HEK293 (cell line): ENCODE measurements around the gene BPIFA1.

Experiments used
- TF ChIP-seq, protein P1 (sequence below): fragments of 450-650 bp; formaldehyde crosslinking; IDR thresholded peaks from 2 replicates; pipeline ENCODE4 v1.5.1; 2016; ENCODE audit warnings: missing biosample characterization, missing genetic modification characterization
- TF ChIP-seq, protein P2 (sequence below): fragments of 450-650 bp; formaldehyde crosslinking; IDR thresholded peaks from 2 replicates; pipeline ENCODE4 v1.5.1; 2016; ENCODE audit warnings: missing biosample characterization, missing genetic modification characterization

DNA sequence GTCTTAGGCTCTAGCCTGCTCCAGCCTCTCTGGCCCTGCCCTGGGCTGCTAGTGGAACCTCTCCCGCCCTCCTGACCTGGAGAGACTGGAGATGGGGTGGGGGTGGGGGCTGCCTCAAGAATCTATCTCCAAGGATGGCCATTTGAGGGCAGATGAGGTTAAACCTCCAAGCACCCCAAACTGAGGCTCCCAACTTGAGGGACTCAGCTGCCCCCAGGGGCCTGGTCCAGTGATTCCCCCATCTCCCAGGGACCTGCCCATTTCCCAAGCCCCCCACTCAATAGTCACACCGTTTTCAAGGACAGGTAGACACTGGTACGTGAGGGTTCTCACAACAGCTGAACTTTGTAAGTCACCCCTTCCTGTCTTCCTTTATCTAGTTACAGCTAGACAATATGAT lies 40.1 kb downstream of the BPIFA1 start:
- TF ChIP-seq, protein P1, sequence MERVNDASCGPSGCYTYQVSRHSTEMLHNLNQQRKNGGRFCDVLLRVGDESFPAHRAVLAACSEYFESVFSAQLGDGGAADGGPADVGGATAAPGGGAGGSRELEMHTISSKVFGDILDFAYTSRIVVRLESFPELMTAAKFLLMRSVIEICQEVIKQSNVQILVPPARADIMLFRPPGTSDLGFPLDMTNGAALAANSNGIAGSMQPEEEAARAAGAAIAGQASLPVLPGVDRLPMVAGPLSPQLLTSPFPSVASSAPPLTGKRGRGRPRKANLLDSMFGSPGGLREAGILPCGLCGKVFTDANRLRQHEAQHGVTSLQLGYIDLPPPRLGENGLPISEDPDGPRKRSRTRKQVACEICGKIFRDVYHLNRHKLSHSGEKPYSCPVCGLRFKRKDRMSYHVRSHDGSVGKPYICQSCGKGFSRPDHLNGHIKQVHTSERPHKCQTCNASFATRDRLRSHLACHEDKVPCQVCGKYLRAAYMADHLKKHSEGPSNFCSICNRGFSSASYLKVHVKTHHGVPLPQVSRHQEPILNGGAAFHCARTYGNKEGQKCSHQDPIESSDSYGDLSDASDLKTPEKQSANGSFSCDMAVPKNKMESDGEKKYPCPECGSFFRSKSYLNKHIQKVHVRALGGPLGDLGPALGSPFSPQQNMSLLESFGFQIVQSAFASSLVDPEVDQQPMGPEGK (tag by site-specific recombination) = no peak
- TF ChIP-seq, protein P2, sequence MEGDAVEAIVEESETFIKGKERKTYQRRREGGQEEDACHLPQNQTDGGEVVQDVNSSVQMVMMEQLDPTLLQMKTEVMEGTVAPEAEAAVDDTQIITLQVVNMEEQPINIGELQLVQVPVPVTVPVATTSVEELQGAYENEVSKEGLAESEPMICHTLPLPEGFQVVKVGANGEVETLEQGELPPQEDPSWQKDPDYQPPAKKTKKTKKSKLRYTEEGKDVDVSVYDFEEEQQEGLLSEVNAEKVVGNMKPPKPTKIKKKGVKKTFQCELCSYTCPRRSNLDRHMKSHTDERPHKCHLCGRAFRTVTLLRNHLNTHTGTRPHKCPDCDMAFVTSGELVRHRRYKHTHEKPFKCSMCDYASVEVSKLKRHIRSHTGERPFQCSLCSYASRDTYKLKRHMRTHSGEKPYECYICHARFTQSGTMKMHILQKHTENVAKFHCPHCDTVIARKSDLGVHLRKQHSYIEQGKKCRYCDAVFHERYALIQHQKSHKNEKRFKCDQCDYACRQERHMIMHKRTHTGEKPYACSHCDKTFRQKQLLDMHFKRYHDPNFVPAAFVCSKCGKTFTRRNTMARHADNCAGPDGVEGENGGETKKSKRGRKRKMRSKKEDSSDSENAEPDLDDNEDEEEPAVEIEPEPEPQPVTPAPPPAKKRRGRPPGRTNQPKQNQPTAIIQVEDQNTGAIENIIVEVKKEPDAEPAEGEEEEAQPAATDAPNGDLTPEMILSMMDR = no peak
